K562 (cell line): ENCODE measurements around the gene TAS2R40. TPM values are rescaled to one million over a fixed set of nuclear protein-coding genes. Genes with fewer than 3 reads are reported as not detected.

Experiments used
- CREB3 ChIP-seq: fragments of 450-650 bp; conservative IDR thresholded peaks from 2 replicates; pipeline ENCODE4 v1.6.1; 2016; ENCODE audit warnings: missing genetic modification characterization, low read depth, mild to moderate bottlenecking, missing compliant biosample characterization, moderate library complexity
- ESRRB ChIP-seq: fragments of 250-450 bp; sonication (Bioruptor Pico); IDR thresholded peaks from 2 replicates; pipeline ENCODE4 v1.5.0; 2020; ENCODE audit warnings: mild to moderate bottlenecking, moderate library complexity, borderline replicate concordance
- ETS2 ChIP-seq: IDR thresholded peaks from 2 replicates; pipeline ENCODE4 v1.6.1; 2016; ENCODE audit warnings: borderline replicate concordance, missing genetic modification characterization, mild to moderate bottlenecking, moderate library complexity, missing compliant biosample characterization; ENCODE audit not compliant: poor library complexity, severe bottlenecking
- GABPB1 ChIP-seq: sonication (generic); formaldehyde crosslinking; IDR thresholded peaks from 2 replicates; pipeline ENCODE4 v1.8.0; 2022; ENCODE audit warnings: mild to moderate bottlenecking, missing genetic modification reagents
- KLF1 ChIP-seq: fragments of 450-650 bp; IDR thresholded peaks from 2 replicates; pipeline ENCODE4 v1.6.1; 2016; ENCODE audit warnings: missing genetic modification characterization, missing compliant biosample characterization
- LCOR ChIP-seq: sonication (generic); formaldehyde crosslinking; IDR thresholded peaks from 2 replicates; pipeline ENCODE4 v1.8.0; 2022; ENCODE audit warnings: mild to moderate bottlenecking, missing genetic modification reagents
- MECOM ChIP-seq: fragments of 250-450 bp; sonication (Bioruptor Pico); IDR thresholded peaks from 2 replicates; pipeline ENCODE4 v1.8.0; 2022; ENCODE audit warnings: inconsistent platforms
- NCOA1 ChIP-seq: fragments of 450-650 bp; IDR thresholded peaks from 2 replicates; pipeline ENCODE4 v1.6.1; 2016; ENCODE audit warnings: low read depth
- NFXL1 ChIP-seq: fragments of 450-650 bp; formaldehyde crosslinking; IDR thresholded peaks from 2 replicates; pipeline ENCODE4 v1.4.0; 2021; ENCODE audit warnings: mild to moderate bottlenecking
- PHF21A ChIP-seq: fragments of 450-650 bp; IDR thresholded peaks from 2 replicates; pipeline ENCODE4 v1.6.1; 2017; ENCODE audit warnings: low read depth, borderline replicate concordance
- SMARCC2 ChIP-seq: fragments of 450-650 bp; IDR thresholded peaks from 2 replicates; pipeline ENCODE4 v1.6.1; 2017; ENCODE audit warnings: antibody characterized with exemption, moderate library complexity, mild to moderate bottlenecking, low read depth
- SRF ChIP-seq, 2 experiments: fragments of 250-450, 450-650 bp in 1 of 2; sonication (Bioruptor Pico) in 1 of 2; sonication (generic) in 1 of 2; formaldehyde crosslinking; IDR thresholded peaks; 2 replicates each; pipeline versions ENCODE4 v1.5.0 to v1.5.1; 2020 to 2022; ENCODE audit warnings: mild to moderate bottlenecking in 1 of 2, missing genetic modification reagents in 1 of 2
- STAT5B ChIP-seq: fragments of 250-450 bp; sonication (Bioruptor Pico); IDR thresholded peaks from 2 replicates; pipeline ENCODE4 v1.8.0; 2021; ENCODE audit warnings: mild to moderate bottlenecking, inconsistent platforms
- U2AF2 ChIP-seq: fragments of 200-400 bp; formaldehyde crosslinking; optimal IDR thresholded peaks from 2 replicates; pipeline ENCODE3; 2017; ENCODE audit warnings: low read depth, mild to moderate bottlenecking, low read length
- ZNF174 ChIP-seq: fragments of 250-450 bp; sonication (Bioruptor Pico); IDR thresholded peaks from 2 replicates; pipeline ENCODE4 v1.4.0; 2020; ENCODE audit warnings: mild to moderate bottlenecking
- ZNF24 ChIP-seq: fragments of 450-650 bp; IDR thresholded peaks from 2 replicates; pipeline ENCODE4 v1.6.1; 2016
- polyA plus RNA-seq, 8 experiments: library from polyadenylated mRNA; depleted of rRNA in 4 of 8; stranded (reverse) in 5 of 8; unstranded in 3 of 8; fragments of >200 nt; fragmentation: Nextera tagmentation in 2 of 8; fragmentation: Illumina TruSeq in 1 of 8; extraction: Ambion mirVana in 2 of 8; extraction: Trizol in 1 of 8; gene quantifications; 2 replicates each; pipeline versions ENCODE4 v1.2.1 to v1.2.3, GENCODE V29; 2011 to 2014; ENCODE audit warnings: inconsistent platforms in 1 of 8, missing spikeins in 1 of 8
- total RNA-seq, 7 experiments: library from RNA; depleted of rRNA in 6 of 7; stranded (reverse); fragments of >200 nt in 6 of 7; fragmentation: Illumina TruSeq in 2 of 7; extraction: Trizol in 2 of 7; gene quantifications; 2 replicates each; pipeline versions ENCODE4 v1.2.1 to v1.2.3, GENCODE V29; 2011 to 2021; ENCODE audit warnings: low replicate concordance in 1 of 7
- TF ChIP-seq, protein P1 (sequence below), 2 experiments: fragments of 450-650 bp; IDR thresholded peaks; 2 replicates each; pipeline ENCODE4 v1.6.1; 2016
- TF ChIP-seq, protein P2 (sequence below): fragments of 150-350 bp; IDR thresholded peaks from 2 replicates; pipeline ENCODE4 v1.6.1; 2014; ENCODE audit warnings: low read depth, mild to moderate bottlenecking, low read length, borderline replicate concordance
- TF ChIP-seq, protein P3 (sequence below), 3 experiments: IDR thresholded peaks in 2 of 3; conservative IDR thresholded peaks in 1 of 3; 2 replicates each; pipeline ENCODE4 v1.5.1; 2011 to 2012; ENCODE audit warnings: low read length in 3 of 3, mild to moderate bottlenecking in 3 of 3, control low read depth in 2 of 3, improper control_type of control experiment in 1 of 3, inconsistent platforms in 1 of 3, low read depth in 1 of 3, mixed read lengths in 1 of 3, moderate library complexity in 1 of 3; ENCODE audit not compliant: insufficient read depth in 2 of 3

The TAS2R40 gene
- total and polyA plus RNA-seq, 9 of the 15 experiments (the other 6 are each of a cell fraction or from before 2014, with no cell fraction given) = not detected

- no peak for TF ChIP-seq SRF (CRISPR knock-in tag; IDR thresholded peaks at IDR 0.05)
- TF ChIP-seq PHF21A = no peak
- TF ChIP-seq, protein P1, sequence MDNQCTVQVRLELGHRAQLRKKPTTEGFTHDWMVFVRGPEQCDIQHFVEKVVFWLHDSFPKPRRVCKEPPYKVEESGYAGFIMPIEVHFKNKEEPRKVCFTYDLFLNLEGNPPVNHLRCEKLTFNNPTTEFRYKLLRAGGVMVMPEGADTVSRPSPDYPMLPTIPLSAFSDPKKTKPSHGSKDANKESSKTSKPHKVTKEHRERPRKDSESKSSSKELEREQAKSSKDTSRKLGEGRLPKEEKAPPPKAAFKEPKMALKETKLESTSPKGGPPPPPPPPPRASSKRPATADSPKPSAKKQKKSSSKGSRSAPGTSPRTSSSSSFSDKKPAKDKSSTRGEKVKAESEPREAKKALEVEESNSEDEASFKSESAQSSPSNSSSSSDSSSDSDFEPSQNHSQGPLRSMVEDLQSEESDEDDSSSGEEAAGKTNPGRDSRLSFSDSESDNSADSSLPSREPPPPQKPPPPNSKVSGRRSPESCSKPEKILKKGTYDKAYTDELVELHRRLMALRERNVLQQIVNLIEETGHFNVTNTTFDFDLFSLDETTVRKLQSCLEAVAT (IDR thresholded peaks at IDR 0.05) = peak in 1 of 2 experiments; percentile 96; a peak in 2 of 4 replicates
- no peak for TF ChIP-seq STAT5B (CRISPR knock-in tag)
- no peak for TF ChIP-seq GABPB1 (CRISPR knock-in tag)
- no peak; the same call in 1 of the 2 replicates for TF ChIP-seq ZNF24
- no peak for TF ChIP-seq ETS2 (tag)
- no peak for TF ChIP-seq NCOA1
- TF ChIP-seq U2AF2 = no peak
- TF ChIP-seq ZNF174 (CRISPR knock-in tag) = no peak
- TF ChIP-seq KLF1 = no peak
- no peak for TF ChIP-seq ESRRB (CRISPR knock-in tag)
- TF ChIP-seq SMARCC2 = no peak
- no peak for TF ChIP-seq CREB3 (tag)
- TF ChIP-seq MECOM (CRISPR knock-in tag) = 0 out of 2 replicates have a peak, but pooled peaks have one; percentile 33
- no peak for TF ChIP-seq NFXL1 (CRISPR knock-in tag)
- TF ChIP-seq LCOR = peak; percentile 37; the same call in 1 of the 2 replicates
- TF ChIP-seq, protein P2, sequence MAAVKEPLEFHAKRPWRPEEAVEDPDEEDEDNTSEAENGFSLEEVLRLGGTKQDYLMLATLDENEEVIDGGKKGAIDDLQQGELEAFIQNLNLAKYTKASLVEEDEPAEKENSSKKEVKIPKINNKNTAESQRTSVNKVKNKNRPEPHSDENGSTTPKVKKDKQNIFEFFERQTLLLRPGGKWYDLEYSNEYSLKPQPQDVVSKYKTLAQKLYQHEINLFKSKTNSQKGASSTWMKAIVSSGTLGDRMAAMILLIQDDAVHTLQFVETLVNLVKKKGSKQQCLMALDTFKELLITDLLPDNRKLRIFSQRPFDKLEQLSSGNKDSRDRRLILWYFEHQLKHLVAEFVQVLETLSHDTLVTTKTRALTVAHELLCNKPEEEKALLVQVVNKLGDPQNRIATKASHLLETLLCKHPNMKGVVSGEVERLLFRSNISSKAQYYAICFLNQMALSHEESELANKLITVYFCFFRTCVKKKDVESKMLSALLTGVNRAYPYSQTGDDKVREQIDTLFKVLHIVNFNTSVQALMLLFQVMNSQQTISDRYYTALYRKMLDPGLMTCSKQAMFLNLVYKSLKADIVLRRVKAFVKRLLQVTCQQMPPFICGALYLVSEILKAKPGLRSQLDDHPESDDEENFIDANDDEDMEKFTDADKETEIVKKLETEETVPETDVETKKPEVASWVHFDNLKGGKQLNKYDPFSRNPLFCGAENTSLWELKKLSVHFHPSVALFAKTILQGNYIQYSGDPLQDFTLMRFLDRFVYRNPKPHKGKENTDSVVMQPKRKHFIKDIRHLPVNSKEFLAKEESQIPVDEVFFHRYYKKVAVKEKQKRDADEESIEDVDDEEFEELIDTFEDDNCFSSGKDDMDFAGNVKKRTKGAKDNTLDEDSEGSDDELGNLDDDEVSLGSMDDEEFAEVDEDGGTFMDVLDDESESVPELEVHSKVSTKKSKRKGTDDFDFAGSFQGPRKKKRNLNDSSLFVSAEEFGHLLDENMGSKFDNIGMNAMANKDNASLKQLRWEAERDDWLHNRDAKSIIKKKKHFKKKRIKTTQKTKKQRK = peak; percentile 34; the same call in 1 of the 2 replicates
- TF ChIP-seq, protein P3, sequence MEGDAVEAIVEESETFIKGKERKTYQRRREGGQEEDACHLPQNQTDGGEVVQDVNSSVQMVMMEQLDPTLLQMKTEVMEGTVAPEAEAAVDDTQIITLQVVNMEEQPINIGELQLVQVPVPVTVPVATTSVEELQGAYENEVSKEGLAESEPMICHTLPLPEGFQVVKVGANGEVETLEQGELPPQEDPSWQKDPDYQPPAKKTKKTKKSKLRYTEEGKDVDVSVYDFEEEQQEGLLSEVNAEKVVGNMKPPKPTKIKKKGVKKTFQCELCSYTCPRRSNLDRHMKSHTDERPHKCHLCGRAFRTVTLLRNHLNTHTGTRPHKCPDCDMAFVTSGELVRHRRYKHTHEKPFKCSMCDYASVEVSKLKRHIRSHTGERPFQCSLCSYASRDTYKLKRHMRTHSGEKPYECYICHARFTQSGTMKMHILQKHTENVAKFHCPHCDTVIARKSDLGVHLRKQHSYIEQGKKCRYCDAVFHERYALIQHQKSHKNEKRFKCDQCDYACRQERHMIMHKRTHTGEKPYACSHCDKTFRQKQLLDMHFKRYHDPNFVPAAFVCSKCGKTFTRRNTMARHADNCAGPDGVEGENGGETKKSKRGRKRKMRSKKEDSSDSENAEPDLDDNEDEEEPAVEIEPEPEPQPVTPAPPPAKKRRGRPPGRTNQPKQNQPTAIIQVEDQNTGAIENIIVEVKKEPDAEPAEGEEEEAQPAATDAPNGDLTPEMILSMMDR (IDR thresholded peaks at IDR 0.05 in 2 of 3, conservative IDR thresholded peaks at IDR 0.05 in 1 of 3; ENCODE audit: insufficient read depth in 2 of 3, low read depth in 1 of 3, low read length in 3 of 3) = peak; percentile 100
Observed at GRCh38 chr7:143214789-143215679, 6.8 kb upstream of the TAS2R40 start (continued).
